ENCODE measurements around the gene CSNK2A2.
A peak's percentile ranks its signal among the peaks of the same experiment; 100 is the strongest.

Gene CSNK2A2

DNA sequence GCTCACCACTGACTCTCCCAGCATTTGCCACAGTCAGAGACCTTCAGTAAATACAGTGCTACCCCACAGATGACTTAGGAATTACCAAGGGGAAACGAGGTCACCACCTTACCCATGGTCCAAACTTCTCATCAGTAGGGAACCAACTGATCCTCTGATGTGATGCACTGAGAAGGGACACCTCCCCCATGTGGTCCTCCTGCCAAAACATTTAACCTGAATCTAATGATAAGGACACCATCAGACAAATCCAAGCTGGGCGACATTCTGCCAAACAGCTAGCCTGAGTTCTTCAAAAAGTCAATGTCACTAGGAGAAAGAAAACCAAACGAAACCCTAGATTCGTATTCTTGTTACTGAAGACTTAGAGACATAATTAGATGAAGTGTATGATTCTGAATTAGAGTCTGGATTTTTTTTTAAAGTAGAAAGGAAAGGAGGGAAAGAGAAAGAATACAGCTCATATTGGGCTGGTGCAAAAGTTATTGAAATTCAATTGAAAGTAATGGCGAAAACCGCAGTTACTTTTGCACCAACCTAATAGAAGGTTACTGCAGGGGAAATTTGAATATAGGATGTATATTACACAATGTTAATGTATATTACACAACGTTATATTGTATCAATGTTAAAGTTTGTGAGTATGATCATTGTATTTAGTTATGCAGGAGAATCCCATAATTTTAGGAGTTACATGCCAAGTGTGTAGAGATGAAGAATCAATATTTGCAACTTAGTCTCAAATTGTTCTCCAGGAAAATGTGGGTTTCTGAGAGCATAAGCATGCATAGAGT lies 2.3 kb upstream of the CSNK2A2 start:
- TF ChIP-seq, protein P1, sequence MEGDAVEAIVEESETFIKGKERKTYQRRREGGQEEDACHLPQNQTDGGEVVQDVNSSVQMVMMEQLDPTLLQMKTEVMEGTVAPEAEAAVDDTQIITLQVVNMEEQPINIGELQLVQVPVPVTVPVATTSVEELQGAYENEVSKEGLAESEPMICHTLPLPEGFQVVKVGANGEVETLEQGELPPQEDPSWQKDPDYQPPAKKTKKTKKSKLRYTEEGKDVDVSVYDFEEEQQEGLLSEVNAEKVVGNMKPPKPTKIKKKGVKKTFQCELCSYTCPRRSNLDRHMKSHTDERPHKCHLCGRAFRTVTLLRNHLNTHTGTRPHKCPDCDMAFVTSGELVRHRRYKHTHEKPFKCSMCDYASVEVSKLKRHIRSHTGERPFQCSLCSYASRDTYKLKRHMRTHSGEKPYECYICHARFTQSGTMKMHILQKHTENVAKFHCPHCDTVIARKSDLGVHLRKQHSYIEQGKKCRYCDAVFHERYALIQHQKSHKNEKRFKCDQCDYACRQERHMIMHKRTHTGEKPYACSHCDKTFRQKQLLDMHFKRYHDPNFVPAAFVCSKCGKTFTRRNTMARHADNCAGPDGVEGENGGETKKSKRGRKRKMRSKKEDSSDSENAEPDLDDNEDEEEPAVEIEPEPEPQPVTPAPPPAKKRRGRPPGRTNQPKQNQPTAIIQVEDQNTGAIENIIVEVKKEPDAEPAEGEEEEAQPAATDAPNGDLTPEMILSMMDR (IDR thresholded peaks at IDR 0.05; ENCODE audit: borderline replicate concordance, insufficient read depth, low read depth, low read length) = no peak
- H3K4me3 ChIP-seq (ENCODE audit: low read depth, low read length) = no peak overlapping the region

DNA sequence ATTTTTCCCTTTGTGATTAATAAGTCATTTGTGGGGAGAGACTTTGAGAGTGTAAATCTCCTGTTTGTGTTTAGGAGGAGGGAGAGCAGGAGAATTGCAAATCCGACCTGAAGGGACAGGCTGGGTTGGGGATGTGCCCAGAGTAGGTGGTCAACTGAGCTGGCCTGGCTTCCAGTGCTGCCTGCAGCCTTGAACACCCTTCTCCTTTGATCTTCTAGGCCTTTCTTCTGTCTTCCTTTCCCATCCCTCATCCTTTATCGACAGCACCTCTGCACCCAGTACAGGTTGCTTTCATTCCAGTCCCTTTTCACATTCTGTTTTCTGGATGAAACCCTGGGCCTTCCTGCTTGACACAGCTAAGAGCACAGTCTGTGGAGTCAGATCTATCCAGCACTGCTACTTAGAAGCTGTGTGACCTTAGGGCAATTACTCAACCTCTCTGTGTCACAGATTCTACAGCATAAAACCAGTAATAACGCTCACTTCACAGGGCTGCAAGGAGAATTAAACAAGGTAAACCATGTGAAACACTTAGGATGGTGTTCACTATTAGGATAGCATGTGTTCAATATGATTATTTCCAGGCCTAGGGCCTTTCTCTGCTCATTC lies 1.0 kb upstream of the CSNK2A2 start:
- TF ChIP-seq, protein P1 (IDR thresholded peaks at IDR 0.05; ENCODE audit: borderline replicate concordance, insufficient read depth, low read depth, low read length) = no peak

DNA sequence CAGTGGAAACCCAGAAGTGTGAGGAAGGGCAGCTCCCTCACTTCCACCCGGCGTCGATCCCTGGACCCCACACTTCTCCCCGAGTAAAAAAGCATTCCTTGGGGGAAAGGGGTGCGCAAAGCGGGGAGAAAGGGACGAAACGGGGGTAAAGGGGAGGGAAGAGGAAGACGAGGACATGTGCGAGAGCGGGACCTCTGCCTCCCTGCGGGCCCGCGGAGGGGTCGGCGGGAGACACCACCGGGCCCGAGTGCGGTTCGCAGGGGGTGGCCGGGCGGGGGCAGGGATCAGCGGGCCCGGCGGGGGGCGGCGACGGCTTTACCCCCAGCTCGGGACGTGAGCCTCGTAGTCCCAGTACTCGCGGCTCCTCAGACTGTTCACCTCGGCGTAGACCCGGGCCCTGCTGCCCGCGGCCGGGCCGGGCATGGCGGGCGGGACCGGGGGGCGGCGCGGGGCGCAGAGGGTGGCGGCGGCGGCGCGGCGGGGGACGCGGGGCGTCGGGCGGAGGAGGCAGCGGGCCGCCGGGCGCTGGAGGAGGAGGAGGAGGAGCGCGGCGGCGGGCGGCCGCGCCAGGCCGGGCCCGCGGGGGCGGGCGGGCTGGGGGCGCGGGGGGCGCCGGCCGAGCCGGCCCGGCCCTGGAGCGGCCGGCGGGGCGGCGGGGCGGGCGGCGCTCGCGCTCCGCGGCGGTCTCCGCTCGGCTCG lies 443 bp downstream of the CSNK2A2 start:
- H3K4me3 ChIP-seq (ENCODE audit: low read depth, low read length) = peak overlapping the region; percentile 57
- TF ChIP-seq, protein P1 (IDR thresholded peaks at IDR 0.05; ENCODE audit: borderline replicate concordance, insufficient read depth, low read depth, low read length) = no peak

More for the DNA sequence above, 1.0 kb upstream of the CSNK2A2 start:
- no peak overlapping the region for H3K4me3 ChIP-seq (ENCODE audit: low read depth, low read length)

DNA sequence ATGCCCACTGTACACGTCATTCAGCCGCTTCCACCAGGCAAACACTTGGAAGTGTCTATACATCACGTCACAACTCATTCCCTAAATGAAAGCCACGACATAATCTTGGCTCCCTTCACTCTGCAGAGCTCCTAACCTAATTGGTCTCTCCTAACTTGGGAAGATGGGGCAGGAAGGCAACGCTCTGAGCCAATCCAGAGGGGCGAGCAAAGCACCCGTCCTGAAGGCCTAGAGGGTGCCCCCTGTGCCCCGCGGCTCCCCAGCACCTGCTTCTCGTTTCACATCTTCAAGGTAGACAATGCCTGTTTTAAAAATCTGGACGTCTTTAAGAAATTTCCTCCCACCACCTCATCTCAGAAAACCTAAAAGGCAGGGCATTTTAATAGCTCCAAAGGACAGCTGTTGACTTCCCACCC lies 1.0 kb downstream of the CSNK2A2 start:
- TF ChIP-seq, protein P1 (IDR thresholded peaks at IDR 0.05; ENCODE audit: borderline replicate concordance, insufficient read depth, low read depth, low read length) = no peak
- peak overlapping the region; percentile 57 for H3K4me3 ChIP-seq (ENCODE audit: low read depth, low read length)

DNA sequence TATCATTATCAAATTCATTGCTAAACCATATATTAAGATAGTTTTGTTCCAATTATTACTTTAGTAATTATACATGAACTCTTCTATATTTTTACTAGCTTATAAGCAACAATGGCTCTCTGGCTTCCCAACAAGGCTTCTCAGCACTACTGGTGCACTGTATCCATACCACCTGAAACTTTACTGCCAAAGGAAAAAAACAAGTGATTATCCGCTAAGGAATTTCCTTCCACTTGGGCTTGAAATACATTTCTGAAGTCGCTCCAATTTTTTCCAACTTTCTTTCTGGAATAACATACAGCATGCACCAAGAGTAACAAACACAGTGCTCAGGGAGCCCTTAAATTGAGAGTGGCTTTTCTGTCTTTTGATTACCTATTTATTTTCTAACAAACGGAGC lies 2.1 kb downstream of the CSNK2A2 start:
- H3K4me3 ChIP-seq (ENCODE audit: low read depth, low read length) = no peak overlapping the region
- TF ChIP-seq, protein P1 (IDR thresholded peaks at IDR 0.05; ENCODE audit: borderline replicate concordance, insufficient read depth, low read depth, low read length) = no peak

DNA sequence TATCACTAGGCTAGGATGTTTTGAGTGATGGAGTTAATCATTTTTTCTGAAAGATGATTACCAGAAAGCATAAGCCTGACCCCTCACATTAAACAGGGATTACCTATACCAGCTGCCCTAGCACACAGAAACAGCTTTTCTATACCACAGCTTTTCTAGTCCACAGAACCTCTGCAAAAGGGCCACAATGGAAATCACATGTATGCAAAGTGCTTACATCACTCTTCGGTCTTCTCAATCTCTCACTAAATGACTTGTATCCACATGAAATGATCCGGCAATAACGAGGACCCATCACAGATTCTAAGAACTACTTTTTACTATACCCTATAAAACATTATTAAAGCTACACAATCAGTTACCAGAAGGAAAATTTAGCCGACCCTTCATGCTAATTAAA lies 2.6 kb downstream of the CSNK2A2 start:
- no peak overlapping the region for H3K4me3 ChIP-seq (ENCODE audit: low read depth, low read length)
- TF ChIP-seq, protein P1 (IDR thresholded peaks at IDR 0.05; ENCODE audit: borderline replicate concordance, insufficient read depth, low read depth, low read length) = no peak
